Thyroid gland (tissue), 4 donors: ENCODE measurements around the gene ANKRD31.

Source experiments
- POLR2A ChIP-seq, 2 donors: fragments of 450-650 bp; IDR thresholded peaks; one replicate each; pipeline ENCODE4 v1.6.1; 2017; ENCODE audit warnings: antibody characterized with exemption in 2 of 2, mild to moderate bottlenecking in 2 of 2, moderate library complexity in 1 of 2
- TF ChIP-seq, protein P1 (sequence below), 6 experiments: fragments of 200-600 bp in 3 of 6; fragments of 450-650 bp in 3 of 6; sonication (generic) in 3 of 6; IDR thresholded peaks; one replicate each; pipeline ENCODE4 v1.5.1; 2016 to 2019; ENCODE audit warnings: antibody characterized with exemption in 6 of 6, mild to moderate bottlenecking in 2 of 6, inconsistent platforms in 1 of 6, moderate library complexity in 1 of 6

DNA sequence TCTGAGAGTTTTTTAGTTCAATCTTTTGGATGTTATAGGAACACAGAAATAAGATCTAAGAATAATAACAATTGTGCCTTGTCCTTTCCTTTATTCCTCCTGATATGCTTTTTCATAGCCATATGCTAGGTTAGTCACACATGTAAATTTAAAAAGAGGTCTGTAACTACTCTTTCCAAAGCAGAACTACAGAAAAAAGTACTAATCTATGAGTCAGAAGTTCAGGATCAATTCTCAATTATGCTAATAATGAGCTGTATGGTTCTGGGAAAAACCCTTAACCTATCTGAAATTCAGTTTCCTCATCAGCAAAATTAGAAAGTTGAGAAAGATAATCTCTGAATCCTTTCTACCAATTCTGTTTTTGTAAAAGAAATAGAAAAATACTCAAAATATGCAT lies 44.4 kb downstream of the ANKRD31 start:
- TF ChIP-seq, protein P1, sequence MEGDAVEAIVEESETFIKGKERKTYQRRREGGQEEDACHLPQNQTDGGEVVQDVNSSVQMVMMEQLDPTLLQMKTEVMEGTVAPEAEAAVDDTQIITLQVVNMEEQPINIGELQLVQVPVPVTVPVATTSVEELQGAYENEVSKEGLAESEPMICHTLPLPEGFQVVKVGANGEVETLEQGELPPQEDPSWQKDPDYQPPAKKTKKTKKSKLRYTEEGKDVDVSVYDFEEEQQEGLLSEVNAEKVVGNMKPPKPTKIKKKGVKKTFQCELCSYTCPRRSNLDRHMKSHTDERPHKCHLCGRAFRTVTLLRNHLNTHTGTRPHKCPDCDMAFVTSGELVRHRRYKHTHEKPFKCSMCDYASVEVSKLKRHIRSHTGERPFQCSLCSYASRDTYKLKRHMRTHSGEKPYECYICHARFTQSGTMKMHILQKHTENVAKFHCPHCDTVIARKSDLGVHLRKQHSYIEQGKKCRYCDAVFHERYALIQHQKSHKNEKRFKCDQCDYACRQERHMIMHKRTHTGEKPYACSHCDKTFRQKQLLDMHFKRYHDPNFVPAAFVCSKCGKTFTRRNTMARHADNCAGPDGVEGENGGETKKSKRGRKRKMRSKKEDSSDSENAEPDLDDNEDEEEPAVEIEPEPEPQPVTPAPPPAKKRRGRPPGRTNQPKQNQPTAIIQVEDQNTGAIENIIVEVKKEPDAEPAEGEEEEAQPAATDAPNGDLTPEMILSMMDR (IDR thresholded peaks at IDR 0.05), result no peak
- no peak for TF ChIP-seq POLR2A (IDR thresholded peaks at IDR 0.05)
